Tongue (tissue), 2 donors: ENCODE results near the gene HAPSTR1. TPM values are rescaled to one million over a fixed set of nuclear protein-coding genes. Genes with fewer than 3 reads are reported as not detected.
"Not testable (repeated sequence)": the region's sequence is repeated elsewhere in the genome, so short reads cannot be mapped to it uniquely, and the experiment has no call there.

Experiments
- DNase-seq: peaks from one replicate; pipeline ENCODE4 v3.0.0-alpha.2; 2015
- total RNA-seq: library from RNA; depleted of rRNA; stranded (reverse); fragments of >200 nt; gene quantifications from one replicate; pipeline ENCODE4 v1.2.3, GENCODE V29; 2014

Gene HAPSTR1
- 83.2 TPM for total RNA-seq

- peak; percentile 100 for DNase-seq
Measured at GRCh38 chr16:9090960-9091866, at the start of gene HAPSTR1. Gene HAPSTR1 (plus strand): TSS chr16:9091644. CDS start chr16:9092045, 401 bp downstream.

- no peak for DNase-seq
Measured at GRCh38 chr16:9042533-9042932, 48.9 kb upstream of the HAPSTR1 start.

- no peak for DNase-seq
Measured at GRCh38 chr16:9042964-9043680, 48.3 kb upstream of the HAPSTR1 start.

GRCh38 chr16:9045562-9045961 lies 45.9 kb upstream of the HAPSTR1 start:
- not testable (repeated sequence) for DNase-seq

GRCh38 chr16:9046667-9047055 lies 44.8 kb upstream of the HAPSTR1 start:
- DNase-seq = no peak

GRCh38 chr16:9047689-9048301 lies 43.6 kb upstream of the HAPSTR1 start:
- peak; percentile 70 for DNase-seq

GRCh38 chr16:9048302-9048700 lies 43.1 kb upstream of the HAPSTR1 start:
- DNase-seq = no peak

GRCh38 chr16:9049241-9049640 lies 42.2 kb upstream of the HAPSTR1 start:
- DNase-seq = no peak

- DNase-seq = no peak
Measured at GRCh38 chr16:9050102-9050830, 41.2 kb upstream of the HAPSTR1 start.

GRCh38 chr16:9053006-9053601 lies 38.3 kb upstream of the HAPSTR1 start:
- DNase-seq = peak; percentile 42

GRCh38 chr16:9054460-9054859 lies 37.0 kb upstream of the HAPSTR1 start:
- DNase-seq = no peak

- DNase-seq = no peak
Measured at GRCh38 chr16:9055115-9055514, 36.3 kb upstream of the HAPSTR1 start.

- no peak for DNase-seq
Measured at GRCh38 chr16:9055661-9056060, 35.8 kb upstream of the HAPSTR1 start.

- no peak for DNase-seq
Measured at GRCh38 chr16:9056061-9056460, 35.4 kb upstream of the HAPSTR1 start.

- no peak for DNase-seq
Measured at GRCh38 chr16:9058211-9058610, 33.2 kb upstream of the HAPSTR1 start.

- no peak for DNase-seq
Measured at GRCh38 chr16:9060225-9060624, 31.2 kb upstream of the HAPSTR1 start.

- DNase-seq = peak; percentile 37
Measured at GRCh38 chr16:9061358-9061813, 30.1 kb upstream of the HAPSTR1 start.

- DNase-seq = no peak
Measured at GRCh38 chr16:9062301-9062700, 29.1 kb upstream of the HAPSTR1 start.

GRCh38 chr16:9065077-9065476 lies 26.4 kb upstream of the HAPSTR1 start:
- DNase-seq = no peak

GRCh38 chr16:9068886-9069285 lies 22.6 kb upstream of the HAPSTR1 start:
- DNase-seq = no peak

- no peak for DNase-seq
Measured at GRCh38 chr16:9070254-9070653, 21.2 kb upstream of the HAPSTR1 start.

- no peak for DNase-seq
Measured at GRCh38 chr16:9071377-9071776, 20.1 kb upstream of the HAPSTR1 start.
